OCI-LY1 (cell line): ENCODE results near the gene CD48.

Experiments
- H2AFZ ChIP-seq: fragments of 200-600 bp; sonication (generic), shearing (Covaris generic); 2 replicates; pipeline ENCODE4 v1.6.0; 2014; ENCODE audit warnings: antibody characterized with exemption, mild to moderate bottlenecking, low read length
- H3F3A ChIP-seq: fragments of 200-600 bp; sonication (generic), shearing (Covaris generic); 2 replicates; pipeline ENCODE4 v1.6.0; 2014; ENCODE audit warnings: mild to moderate bottlenecking, antibody characterized with exemption, low read length, moderate library complexity; ENCODE audit not compliant: insufficient read depth
- H3K27ac ChIP-seq: fragments of 200-600 bp; sonication (generic); 2 replicates; pipeline ENCODE4 v1.5.1; 2014; ENCODE audit warnings: low read length, mixed run types, mild to moderate bottlenecking, low read depth; ENCODE audit not compliant: poor library complexity, severe bottlenecking
- H3K27me3 ChIP-seq: fragments of 200-600 bp; sonication (generic); 2 replicates; pipeline ENCODE4 v1.6.0; 2014; ENCODE audit warnings: antibody characterized with exemption, mild to moderate bottlenecking, low read length, moderate library complexity; ENCODE audit not compliant: insufficient read depth
- H3K36me3 ChIP-seq: fragments of 200-600 bp; sonication (generic); 2 replicates; pipeline ENCODE4 v1.6.1; 2014; ENCODE audit warnings: mild to moderate bottlenecking, antibody characterized with exemption, low read length, moderate library complexity, mixed read lengths; ENCODE audit not compliant: insufficient read depth
- H3K4me1 ChIP-seq: fragments of 200-600 bp; sonication (generic); 2 replicates; pipeline ENCODE4 v1.5.1; 2014; ENCODE audit warnings: mild to moderate bottlenecking, low read length, moderate library complexity; ENCODE audit not compliant: insufficient read depth, severe bottlenecking
- H3K4me2 ChIP-seq: fragments of 200-600 bp; sonication (generic), shearing (Covaris generic); 2 replicates; pipeline ENCODE4 v1.6.1; 2014; ENCODE audit warnings: low read length
- H3K4me3 ChIP-seq: fragments of 200-600 bp; sonication (generic); 2 replicates; pipeline ENCODE4 v1.5.1; 2014; ENCODE audit warnings: low read length, low read depth, mild to moderate bottlenecking, mixed read lengths; ENCODE audit not compliant: poor library complexity, severe bottlenecking
- H3K79me2 ChIP-seq: fragments of 200-600 bp; shearing (Covaris generic); 2 replicates; pipeline ENCODE4 v1.6.1; 2016; ENCODE audit warnings: mixed run types, low read length, mixed read lengths; ENCODE audit not compliant: insufficient read depth
- H3K9ac ChIP-seq: fragments of 200-600 bp; sonication (generic), shearing (Covaris generic); 2 replicates; pipeline ENCODE4 v1.6.1; 2014; ENCODE audit warnings: mild to moderate bottlenecking, low read length, mixed read lengths
- H3K9me2 ChIP-seq: fragments of 200-600 bp; sonication (generic), shearing (Covaris generic); 2 replicates; pipeline ENCODE4 v1.6.1; 2014; ENCODE audit warnings: low read depth, mild to moderate bottlenecking, low read length, mixed read lengths
- H3K9me3 ChIP-seq: fragments of 200-600 bp; shearing (Covaris generic); 2 replicates; pipeline ENCODE4 v1.6.1; 2014; ENCODE audit warnings: low read length, mixed read lengths
- H4K20me1 ChIP-seq: fragments of 200-600 bp; sonication (generic), shearing (Covaris generic); 2 replicates; pipeline ENCODE4 v1.6.0; 2016; ENCODE audit warnings: mild to moderate bottlenecking, low read length; ENCODE audit not compliant: insufficient read depth
- EZH2 ChIP-seq: fragments of 200-600 bp; sonication (generic), shearing (Covaris generic); IDR thresholded peaks from 2 replicates; pipeline ENCODE4 v1.8.0; 2017; ENCODE audit warnings: borderline replicate concordance, mixed run types, mild to moderate bottlenecking, antibody characterized with exemption, low read length, moderate library complexity, mixed read lengths
- TF ChIP-seq, protein P1 (sequence below): fragments of 200-600 bp; sonication (generic), shearing (Covaris generic); IDR thresholded peaks from 2 replicates; pipeline ENCODE4 v1.5.1; 2017; ENCODE audit warnings: mild to moderate bottlenecking, antibody characterized with exemption, low read length, moderate library complexity, mixed read lengths

The CD48 gene

DNA sequence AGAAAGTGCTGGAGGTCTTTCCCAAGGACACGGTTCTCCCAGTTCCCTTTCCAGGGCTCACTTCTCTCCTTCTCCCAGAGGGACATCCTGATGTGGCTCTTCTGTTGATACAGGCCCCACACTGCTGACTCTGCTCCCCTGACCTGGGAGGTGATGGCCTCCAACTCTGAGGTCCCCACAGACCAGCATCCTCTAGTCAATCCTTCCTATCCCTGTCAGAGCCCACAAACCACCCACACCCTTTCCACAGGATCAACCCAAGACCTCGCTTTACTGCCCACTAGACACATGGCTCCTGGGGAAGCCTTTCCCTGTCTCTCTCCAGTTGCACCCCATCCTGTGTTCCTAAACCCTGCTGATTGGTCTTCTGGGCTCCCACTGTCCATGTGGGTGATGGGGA is 39.0 kb upstream of the CD48 start:
- Histone ChIP-seq H3K79me2 (no peaks in the 10 kb centered on the region), H3K4me1 (no peaks in the 10 kb centered on the region), H3K4me3 (no peak overlapping the region), H3K27me3 (no peaks in the 10 kb centered on the region; the same call in 1 of the 2 replicates), H4K20me1 (no peaks in the 10 kb centered on the region), H3K9ac (no peak overlapping the region), H2AFZ (no peak overlapping the region), H3F3A (no peaks in the 10 kb centered on the region), H3K9me3 (no peaks in the 10 kb centered on the region), H3K9me2 (no peaks in the 10 kb centered on the region), H3K36me3 (no peaks in the 10 kb centered on the region), H3K27ac (no peak overlapping the region), H3K4me2 (no peak overlapping the region)
- TF ChIP-seq, protein P1, sequence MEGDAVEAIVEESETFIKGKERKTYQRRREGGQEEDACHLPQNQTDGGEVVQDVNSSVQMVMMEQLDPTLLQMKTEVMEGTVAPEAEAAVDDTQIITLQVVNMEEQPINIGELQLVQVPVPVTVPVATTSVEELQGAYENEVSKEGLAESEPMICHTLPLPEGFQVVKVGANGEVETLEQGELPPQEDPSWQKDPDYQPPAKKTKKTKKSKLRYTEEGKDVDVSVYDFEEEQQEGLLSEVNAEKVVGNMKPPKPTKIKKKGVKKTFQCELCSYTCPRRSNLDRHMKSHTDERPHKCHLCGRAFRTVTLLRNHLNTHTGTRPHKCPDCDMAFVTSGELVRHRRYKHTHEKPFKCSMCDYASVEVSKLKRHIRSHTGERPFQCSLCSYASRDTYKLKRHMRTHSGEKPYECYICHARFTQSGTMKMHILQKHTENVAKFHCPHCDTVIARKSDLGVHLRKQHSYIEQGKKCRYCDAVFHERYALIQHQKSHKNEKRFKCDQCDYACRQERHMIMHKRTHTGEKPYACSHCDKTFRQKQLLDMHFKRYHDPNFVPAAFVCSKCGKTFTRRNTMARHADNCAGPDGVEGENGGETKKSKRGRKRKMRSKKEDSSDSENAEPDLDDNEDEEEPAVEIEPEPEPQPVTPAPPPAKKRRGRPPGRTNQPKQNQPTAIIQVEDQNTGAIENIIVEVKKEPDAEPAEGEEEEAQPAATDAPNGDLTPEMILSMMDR, result no peak
- TF ChIP-seq EZH2, result no peak

DNA sequence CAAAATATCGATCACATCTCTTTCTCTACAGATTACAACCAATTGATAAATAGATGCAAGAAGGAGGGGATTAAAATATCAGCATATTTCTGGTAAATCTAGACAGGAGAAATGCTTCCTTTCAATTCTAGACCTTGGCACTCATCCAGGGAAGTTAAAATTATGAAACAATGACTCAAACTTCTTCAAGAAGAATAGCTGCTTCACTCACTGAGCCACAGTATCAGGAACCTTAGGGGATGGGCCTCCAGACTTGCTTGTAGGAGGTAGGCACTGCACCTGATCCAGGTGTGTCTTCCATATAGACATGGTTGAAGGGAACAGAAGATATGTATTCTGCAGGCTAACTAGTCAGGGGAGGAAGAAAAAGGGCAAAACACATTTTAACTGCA is 37.3 kb upstream of the CD48 start:
- Histone ChIP-seq H3K36me3 (no peaks in the 10 kb centered on the region), H3K79me2 (no peaks in the 10 kb centered on the region), H3K9ac (no peak overlapping the region), H3K4me1 (no peaks in the 10 kb centered on the region), H4K20me1 (no peaks in the 10 kb centered on the region), H3K9me2 (no peaks in the 10 kb centered on the region), H3F3A (no peaks in the 10 kb centered on the region), H3K27me3 (no peaks in the 10 kb centered on the region; the same call in 1 of the 2 replicates), H3K4me2 (no peak overlapping the region), H3K9me3 (no peaks in the 10 kb centered on the region), H2AFZ (no peak overlapping the region), H3K27ac (no peak overlapping the region), H3K4me3 (no peak overlapping the region)
- TF ChIP-seq, protein P1, result no peak
- no peak for TF ChIP-seq EZH2

DNA sequence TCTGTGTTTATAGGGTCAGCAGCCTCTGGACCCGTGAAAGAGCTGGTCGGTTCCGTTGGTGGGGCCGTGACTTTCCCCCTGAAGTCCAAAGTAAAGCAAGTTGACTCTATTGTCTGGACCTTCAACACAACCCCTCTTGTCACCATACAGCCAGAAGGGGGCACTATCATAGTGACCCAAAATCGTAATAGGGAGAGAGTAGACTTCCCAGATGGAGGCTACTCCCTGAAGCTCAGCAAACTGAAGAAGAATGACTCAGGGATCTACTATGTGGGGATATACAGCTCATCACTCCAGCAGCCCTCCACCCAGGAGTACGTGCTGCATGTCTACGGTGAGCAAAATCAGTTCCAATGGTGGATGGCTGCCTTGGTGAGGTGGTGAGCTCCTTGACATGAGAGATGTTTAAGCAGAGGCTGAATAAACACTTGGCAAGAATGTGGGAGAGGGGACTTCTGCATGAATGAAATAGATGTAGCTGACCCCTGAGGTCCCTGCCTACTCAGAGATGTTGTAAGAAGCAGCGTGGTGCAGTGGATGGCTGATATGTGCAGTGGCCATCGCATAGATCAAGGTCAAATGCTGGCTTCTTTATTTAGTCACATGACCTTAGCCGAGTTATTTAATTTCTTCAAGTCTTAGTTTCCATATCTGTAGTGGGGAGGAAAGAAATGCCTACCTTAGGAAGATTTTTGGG is 36.7 kb upstream of the CD48 start:
- H3K4me2 ChIP-seq, result no peak overlapping the region
- H3K9me3 ChIP-seq, result no peaks in the 10 kb centered on the region
- H3K27me3 ChIP-seq, result no peaks in the 10 kb centered on the region; the same call in 1 of the 2 replicates
- no peak overlapping the region for H3K9ac ChIP-seq
- no peaks in the 10 kb centered on the region for H3K9me2 ChIP-seq
- H3K27ac ChIP-seq, result no peak overlapping the region
- no peaks in the 10 kb centered on the region for H3F3A ChIP-seq
- H3K4me1 ChIP-seq, result no peaks in the 10 kb centered on the region
- TF ChIP-seq, protein P1, result peak; percentile 65
- TF ChIP-seq EZH2, result no peak
- no peaks in the 10 kb centered on the region for H4K20me1 ChIP-seq
- no peak overlapping the region for H3K4me3 ChIP-seq
- no peaks in the 10 kb centered on the region for H3K79me2 ChIP-seq
- no peak overlapping the region for H2AFZ ChIP-seq
- no peaks in the 10 kb centered on the region for H3K36me3 ChIP-seq
